Omental fat pad (tissue), 4 donors: ENCODE results near the gene B3GNT7. TPM values are rescaled to one million over a fixed set of nuclear protein-coding genes. Genes with fewer than 3 reads are reported as not detected.
"Not testable (repeated sequence)": the region's sequence is repeated elsewhere in the genome, so short reads cannot be mapped to it uniquely, and the experiment has no call there.

ENCODE experiments used
- ATAC-seq: fragments of 150-250 bp; one replicate; pipeline ENCODE4 v1.9.1; 2016; ENCODE audit warnings: mild to moderate bottlenecking, moderate library complexity; ENCODE audit not compliant: low FRiP score
- DNase-seq: peaks from one replicate; pipeline ENCODE4 v3.0.0-alpha.2; 2019; ENCODE audit warnings: low spot score
- total RNA-seq, 4 donors: library from RNA; depleted of rRNA; stranded (reverse); fragments of >200 nt; gene quantifications; one replicate each; pipeline ENCODE4 v1.1.0, GENCODE V29; 2016
- TF ChIP-seq, protein P1 (sequence below), 3 donors: fragments of 450-650 bp; IDR thresholded peaks; one replicate each; pipeline ENCODE4 v1.5.1; 2016 to 2017; ENCODE audit warnings: antibody characterized with exemption in 3 of 3, mild to moderate bottlenecking in 3 of 3, moderate library complexity in 2 of 3

B3GNT7 gene
- total RNA-seq, 4 donors from 2014 or later: 2.8 to 12.6 (median 6.1) TPM

- ATAC-seq (no peak), DNase-seq (no peak)
- TF ChIP-seq, protein P1, sequence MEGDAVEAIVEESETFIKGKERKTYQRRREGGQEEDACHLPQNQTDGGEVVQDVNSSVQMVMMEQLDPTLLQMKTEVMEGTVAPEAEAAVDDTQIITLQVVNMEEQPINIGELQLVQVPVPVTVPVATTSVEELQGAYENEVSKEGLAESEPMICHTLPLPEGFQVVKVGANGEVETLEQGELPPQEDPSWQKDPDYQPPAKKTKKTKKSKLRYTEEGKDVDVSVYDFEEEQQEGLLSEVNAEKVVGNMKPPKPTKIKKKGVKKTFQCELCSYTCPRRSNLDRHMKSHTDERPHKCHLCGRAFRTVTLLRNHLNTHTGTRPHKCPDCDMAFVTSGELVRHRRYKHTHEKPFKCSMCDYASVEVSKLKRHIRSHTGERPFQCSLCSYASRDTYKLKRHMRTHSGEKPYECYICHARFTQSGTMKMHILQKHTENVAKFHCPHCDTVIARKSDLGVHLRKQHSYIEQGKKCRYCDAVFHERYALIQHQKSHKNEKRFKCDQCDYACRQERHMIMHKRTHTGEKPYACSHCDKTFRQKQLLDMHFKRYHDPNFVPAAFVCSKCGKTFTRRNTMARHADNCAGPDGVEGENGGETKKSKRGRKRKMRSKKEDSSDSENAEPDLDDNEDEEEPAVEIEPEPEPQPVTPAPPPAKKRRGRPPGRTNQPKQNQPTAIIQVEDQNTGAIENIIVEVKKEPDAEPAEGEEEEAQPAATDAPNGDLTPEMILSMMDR (IDR thresholded peaks at IDR 0.05): no peak
These were observed 29.8 kb downstream of the B3GNT7 start for GRCh38 chr2:231425291-231425810.

- ATAC-seq (no peak), DNase-seq (no peak)
- TF ChIP-seq, protein P1 (IDR thresholded peaks at IDR 0.05): no peak
These were observed 30.5 kb downstream of the B3GNT7 start for GRCh38 chr2:231425811-231426703.

DNA sequence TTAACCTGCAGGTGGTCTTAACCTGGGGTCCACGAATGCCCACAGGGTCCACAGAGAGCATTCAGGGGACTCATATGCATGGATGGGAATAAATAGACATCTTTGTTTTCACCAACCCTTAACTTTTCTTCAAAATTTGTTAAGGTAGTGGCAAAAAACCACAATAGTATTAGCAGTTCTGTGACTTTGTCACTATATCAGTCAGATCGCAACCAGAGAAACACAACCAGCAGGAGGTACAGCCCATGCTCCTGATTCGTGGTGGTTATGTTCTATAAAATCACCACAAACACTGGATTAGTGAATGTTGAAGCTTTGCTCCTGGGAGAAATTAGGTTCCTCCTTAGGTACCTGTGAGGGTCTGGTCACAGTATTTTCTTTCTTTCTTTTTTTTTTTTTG lies 31.6 kb downstream of the B3GNT7 start:
- ATAC-seq (no peak), DNase-seq (no peak)
- TF ChIP-seq, protein P1 (IDR thresholded peaks at IDR 0.05): no peak

DNA sequence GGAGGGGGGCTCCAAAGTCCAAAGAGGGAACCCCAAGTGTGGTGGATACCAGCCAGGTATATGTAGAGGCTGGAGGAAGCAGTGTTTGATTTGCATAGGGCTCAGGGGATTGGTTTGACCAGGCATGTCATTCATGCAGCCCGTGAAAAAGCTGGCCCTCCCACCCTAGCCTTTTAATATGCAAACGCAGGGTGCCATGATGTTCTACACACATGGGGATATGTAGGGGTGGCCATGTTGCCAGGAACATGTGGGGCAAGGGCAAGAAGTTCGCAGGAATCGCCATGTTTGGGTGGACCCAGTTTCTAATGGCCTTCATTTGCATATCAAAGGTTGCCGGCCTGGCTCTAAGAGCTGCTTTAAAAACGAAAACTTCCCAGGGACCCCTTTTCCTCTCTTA lies 33.6 kb downstream of the B3GNT7 start:
- no peak for DNase-seq
- ATAC-seq: no peak
- TF ChIP-seq, protein P1 (IDR thresholded peaks at IDR 0.05): no peak

- ATAC-seq (no peak), DNase-seq (no peak)
- TF ChIP-seq, protein P1 (IDR thresholded peaks at IDR 0.05): no peak
These were observed 34.4 kb downstream of the B3GNT7 start for GRCh38 chr2:231429901-231430300.

DNA sequence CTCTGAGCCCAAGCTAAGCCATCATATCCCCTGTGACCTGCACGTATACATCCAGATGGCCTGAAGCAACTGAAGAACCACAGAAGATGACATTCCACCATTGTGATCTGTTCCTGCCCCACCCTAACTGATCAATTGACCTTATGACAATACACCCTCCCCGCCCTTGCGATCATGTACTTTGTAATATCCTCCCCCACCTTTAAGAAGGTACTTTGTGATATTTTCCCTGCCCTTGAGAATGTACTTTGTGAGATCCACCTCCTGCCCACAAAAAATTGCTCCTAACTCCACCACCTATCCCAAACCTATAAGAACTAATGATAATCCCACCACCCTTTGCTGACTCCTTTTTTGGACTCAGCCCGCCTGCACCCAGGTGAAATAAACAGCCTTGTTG lies 34.9 kb downstream of the B3GNT7 start:
- ATAC-seq, DNase-seq: not testable (repeated sequence)

DNA sequence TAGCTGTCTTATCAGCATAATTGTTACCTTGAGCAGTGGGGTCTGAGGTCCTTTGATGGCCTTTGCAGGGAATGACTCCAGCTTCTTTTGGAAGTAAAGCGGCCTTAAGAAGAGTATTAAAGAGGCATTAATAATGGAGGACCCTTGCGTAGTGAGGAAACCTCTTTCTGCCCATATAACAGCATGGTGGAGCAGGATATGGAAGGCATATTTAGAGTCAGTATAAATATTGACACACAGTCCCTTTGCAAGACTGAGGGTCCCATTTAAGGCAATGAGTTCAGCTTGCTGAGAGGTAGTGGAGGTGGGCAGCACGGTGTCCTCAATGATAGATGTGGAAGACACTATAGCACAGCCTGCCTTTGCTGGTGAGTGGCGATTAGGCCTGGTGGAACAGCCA lies 36.1 kb downstream of the B3GNT7 start:
- TF ChIP-seq, protein P1 (IDR thresholded peaks at IDR 0.05): no peak
- ATAC-seq (no peak), DNase-seq (no peak)
